GM12878 (cell line): ENCODE data around the gene LIN7C.

Experiments
- ATF3 ChIP-seq: IDR thresholded peaks from 2 replicates; pipeline ENCODE4 v1.6.1; 2011; ENCODE audit warnings: low read depth, mild to moderate bottlenecking, low read length, moderate library complexity, borderline replicate concordance; ENCODE audit errors: extremely low read depth
- EGR1 ChIP-seq, 2 experiments: IDR thresholded peaks; 1 replicate in 1 of 2; 2 replicates in 1 of 2; pipeline ENCODE4 v1.6.1; 2011 to 2012; ENCODE audit warnings: low read depth in 2 of 2, low read length in 2 of 2, borderline replicate concordance in 1 of 2, mild to moderate bottlenecking in 1 of 2, moderate library complexity in 1 of 2
- EP300 ChIP-seq, 2 experiments: fragments of 150-350 bp in 1 of 2; IDR thresholded peaks; 2 replicates each; pipeline ENCODE4 v1.6.1; 2011 to 2012; ENCODE audit warnings: low read depth in 2 of 2, low read length in 2 of 2, borderline replicate concordance in 1 of 2, improper control_type of control experiment in 1 of 2, inconsistent platforms in 1 of 2; ENCODE audit not compliant: control insufficient read depth in 1 of 2
- JUND ChIP-seq: IDR thresholded peaks from 2 replicates; pipeline ENCODE4 v1.6.1; 2012; ENCODE audit warnings: low read depth, mild to moderate bottlenecking, low read length, improper control_type of control experiment, moderate library complexity
- MLLT1 ChIP-seq: fragments of 450-650 bp; IDR thresholded peaks from 2 replicates; pipeline ENCODE4 v1.6.1; 2016; ENCODE audit warnings: mild to moderate bottlenecking
- SREBF2 ChIP-seq: IDR thresholded peaks from 2 replicates; pipeline ENCODE4 v1.6.1; 2012; ENCODE audit warnings: mild to moderate bottlenecking, low read length
- SRF ChIP-seq, 2 experiments: IDR thresholded peaks; 2 replicates each; pipeline ENCODE4 v1.6.1; 2011; ENCODE audit warnings: low read depth in 2 of 2, low read length in 2 of 2, mild to moderate bottlenecking in 1 of 2, moderate library complexity in 1 of 2
- TARDBP ChIP-seq: IDR thresholded peaks from 2 replicates; pipeline ENCODE4 v1.6.1; 2016; ENCODE audit warnings: borderline replicate concordance
- TF ChIP-seq, protein P1 (sequence below), 3 experiments: IDR thresholded peaks in 2 of 3; conservative IDR thresholded peaks in 1 of 3; 2 replicates each; pipeline ENCODE4 v1.5.1; 2011; ENCODE audit warnings: low read depth in 3 of 3, low read length in 3 of 3, mild to moderate bottlenecking in 3 of 3, control low read depth in 2 of 3, moderate library complexity in 2 of 3, inconsistent platforms in 1 of 3, mixed read lengths in 1 of 3; ENCODE audit not compliant: control insufficient read depth in 2 of 3, insufficient read depth in 1 of 3; ENCODE audit errors: extremely low read depth in 1 of 3

DNA sequence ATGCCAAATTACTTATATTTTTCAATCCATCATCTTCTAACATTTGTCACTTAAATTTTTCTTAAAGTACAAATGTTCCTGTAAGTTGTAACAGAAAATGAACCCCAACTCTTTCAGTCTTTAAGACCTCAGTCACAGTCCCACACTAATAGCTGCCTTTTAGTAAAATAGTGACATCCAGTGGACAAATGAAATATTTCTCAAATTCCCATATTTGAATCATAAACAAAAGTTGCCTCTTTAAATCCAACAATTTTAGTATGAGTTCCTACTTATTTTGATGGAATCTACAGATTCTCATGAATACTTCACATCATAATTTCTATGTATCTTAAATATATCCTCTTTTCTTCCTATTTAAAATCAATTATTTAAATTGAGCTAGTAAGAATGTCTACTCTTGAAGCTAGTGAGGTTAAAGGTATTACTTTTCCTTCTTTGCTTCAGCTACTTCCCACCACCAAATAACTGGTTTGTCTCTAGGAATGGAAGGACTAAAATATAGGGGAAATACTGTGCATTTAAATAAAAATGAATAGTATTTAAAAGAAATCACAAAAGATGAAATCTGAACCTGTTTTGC is 9.2 kb downstream of the LIN7C start:
- TF ChIP-seq JUND = no peak
- TF ChIP-seq, protein P1, sequence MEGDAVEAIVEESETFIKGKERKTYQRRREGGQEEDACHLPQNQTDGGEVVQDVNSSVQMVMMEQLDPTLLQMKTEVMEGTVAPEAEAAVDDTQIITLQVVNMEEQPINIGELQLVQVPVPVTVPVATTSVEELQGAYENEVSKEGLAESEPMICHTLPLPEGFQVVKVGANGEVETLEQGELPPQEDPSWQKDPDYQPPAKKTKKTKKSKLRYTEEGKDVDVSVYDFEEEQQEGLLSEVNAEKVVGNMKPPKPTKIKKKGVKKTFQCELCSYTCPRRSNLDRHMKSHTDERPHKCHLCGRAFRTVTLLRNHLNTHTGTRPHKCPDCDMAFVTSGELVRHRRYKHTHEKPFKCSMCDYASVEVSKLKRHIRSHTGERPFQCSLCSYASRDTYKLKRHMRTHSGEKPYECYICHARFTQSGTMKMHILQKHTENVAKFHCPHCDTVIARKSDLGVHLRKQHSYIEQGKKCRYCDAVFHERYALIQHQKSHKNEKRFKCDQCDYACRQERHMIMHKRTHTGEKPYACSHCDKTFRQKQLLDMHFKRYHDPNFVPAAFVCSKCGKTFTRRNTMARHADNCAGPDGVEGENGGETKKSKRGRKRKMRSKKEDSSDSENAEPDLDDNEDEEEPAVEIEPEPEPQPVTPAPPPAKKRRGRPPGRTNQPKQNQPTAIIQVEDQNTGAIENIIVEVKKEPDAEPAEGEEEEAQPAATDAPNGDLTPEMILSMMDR (IDR thresholded peaks at IDR 0.05 in 2 of 3, conservative IDR thresholded peaks at IDR 0.05 in 1 of 3; ENCODE audit: control insufficient read depth in 2 of 3, extremely low read depth in 1 of 3, insufficient read depth in 1 of 3, low read depth in 3 of 3, low read length in 3 of 3) = peak; percentile 28 to 51 (median 30); a peak in 4 of 6 replicates
- no peak for TF ChIP-seq SREBF2
- TF ChIP-seq SRF (IDR thresholded peaks at IDR 0.05; ENCODE audit: low read depth in 2 of 2, low read length in 2 of 2) = no peak
- TF ChIP-seq MLLT1 = no peak
- no peak for TF ChIP-seq ATF3
- no peak for TF ChIP-seq EP300 (IDR thresholded peaks at IDR 0.05; ENCODE audit: borderline replicate concordance in 1 of 2, control insufficient read depth in 1 of 2, low read depth in 2 of 2, low read length in 2 of 2)
- no peak for TF ChIP-seq TARDBP
- TF ChIP-seq EGR1 (IDR thresholded peaks at IDR 0.05; ENCODE audit: borderline replicate concordance in 1 of 2, low read depth in 2 of 2, low read length in 2 of 2) = no peak
